ENCODE data around the gene DAZAP1. TPM values are rescaled to one million over a fixed set of nuclear protein-coding genes. Genes with fewer than 3 reads are reported as not detected.
"Not testable (repeated sequence)": the region's sequence is repeated elsewhere in the genome, so short reads cannot be mapped to it uniquely, and the experiment has no call there.

Gene DAZAP1
- polyA plus RNA-seq, 3 donors, result 69.2 to 70.7 (median 69.7) TPM

- no peak for DNase-seq (ENCODE audit: low read depth in 3 of 3, low spot score in 2 of 3)
Measured at GRCh38 chr19:1469255-1470054, 62.1 kb downstream of the DAZAP1 start.

GRCh38 chr19:1470055-1470304, 62.6 kb downstream of the DAZAP1 start:
- no peak for DNase-seq (ENCODE audit: low read depth in 3 of 3, low spot score in 2 of 3)

DNA sequence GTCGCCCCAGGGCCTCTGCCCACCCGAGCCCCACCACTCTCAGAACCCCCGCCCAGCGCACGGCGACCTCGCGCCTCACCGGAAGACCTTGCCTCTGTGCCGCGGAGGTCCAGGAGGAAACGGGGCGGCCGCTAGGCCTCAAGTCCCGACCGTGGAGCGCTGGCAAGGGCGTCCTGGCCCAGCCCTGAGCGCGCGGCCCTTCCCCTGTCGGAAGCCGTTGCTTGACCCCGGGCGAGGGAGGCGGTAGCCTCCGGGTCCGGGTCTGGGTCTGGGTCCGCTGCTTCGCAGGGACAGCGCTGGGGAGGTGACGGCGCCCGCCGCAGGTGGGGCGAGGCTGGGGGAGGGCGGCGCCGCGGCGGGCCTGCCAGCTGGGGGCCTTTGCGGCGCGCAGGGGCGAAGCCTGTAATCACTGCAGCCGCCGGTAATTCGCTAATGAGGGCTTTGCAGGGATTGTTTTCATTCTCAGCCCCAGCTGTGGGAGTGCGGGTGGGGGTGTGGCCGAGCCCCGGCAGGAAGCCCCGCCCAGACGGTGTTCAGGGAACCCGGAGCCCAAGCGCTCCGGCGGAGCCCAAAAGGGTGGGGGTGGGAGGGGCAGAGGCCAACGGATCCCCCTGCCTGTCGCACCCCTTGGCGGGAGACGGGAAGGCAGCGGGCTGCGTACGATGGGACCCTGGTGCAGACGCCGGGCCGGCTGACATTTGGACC, 63.1 kb downstream of the DAZAP1 start:
- DNase-seq (ENCODE audit: low read depth in 3 of 3, low spot score in 2 of 3), result no peak

DNA sequence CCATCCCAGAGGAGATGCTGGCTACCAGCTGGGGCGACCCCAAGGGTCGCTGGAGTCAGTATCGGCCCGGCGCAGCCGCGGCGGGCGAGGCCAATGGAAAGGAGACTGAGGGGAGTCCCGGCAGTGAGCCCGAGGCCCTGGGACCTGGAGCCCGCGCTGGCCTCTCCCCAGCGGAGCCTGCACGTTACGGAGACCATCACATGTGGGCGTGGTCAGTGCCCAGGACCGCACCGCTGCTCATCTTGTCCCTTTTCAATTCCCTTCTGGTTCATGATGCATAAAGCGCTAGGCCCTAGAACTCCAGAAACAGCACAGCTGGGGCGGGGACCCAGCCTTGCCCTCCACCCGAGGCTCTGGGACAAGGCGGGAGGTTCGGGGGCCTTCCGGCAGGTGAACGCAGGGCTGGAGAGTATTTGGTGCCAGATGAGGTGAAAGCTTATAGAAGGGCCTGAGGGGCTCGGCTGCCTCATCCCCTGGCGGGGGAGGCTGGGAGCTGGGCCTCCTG, 63.7 kb downstream of the DAZAP1 start:
- DNase-seq (ENCODE audit: low read depth in 3 of 3, low spot score in 2 of 3), result no peak

DNA sequence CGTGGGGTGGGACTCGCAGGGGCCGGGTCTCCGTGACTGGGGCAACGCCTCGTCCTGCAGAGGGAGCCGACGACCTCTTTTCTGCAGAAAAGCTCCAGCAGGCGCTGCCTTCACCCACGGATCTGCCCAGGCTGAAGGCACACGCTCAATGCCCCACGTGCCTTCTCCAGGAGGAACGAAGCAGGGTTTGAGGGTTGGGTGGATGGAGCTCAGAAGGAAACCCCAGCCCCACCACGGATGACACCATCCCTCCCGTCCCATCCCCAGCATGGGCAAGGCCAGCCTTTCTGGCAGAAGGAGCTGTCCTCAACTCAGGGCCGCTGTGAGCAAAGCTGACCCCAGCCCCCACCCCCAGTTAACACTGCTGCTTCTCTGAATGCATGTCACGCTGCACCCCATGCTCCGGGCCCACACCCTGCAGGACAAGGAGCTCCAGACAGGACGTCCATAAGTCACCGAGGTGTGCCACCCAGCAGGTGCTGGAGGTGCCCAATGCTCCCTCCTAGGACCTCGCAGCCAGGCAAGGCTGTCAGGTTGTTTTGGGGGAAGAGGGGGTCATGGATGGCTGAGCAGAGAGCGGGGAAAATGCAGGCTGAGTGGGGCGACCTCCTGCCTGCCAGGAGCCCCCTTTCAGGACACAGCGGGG, 64.3 kb downstream of the DAZAP1 start:
- DNase-seq (ENCODE audit: low read depth in 3 of 3, low spot score in 2 of 3), result no peak

DNA sequence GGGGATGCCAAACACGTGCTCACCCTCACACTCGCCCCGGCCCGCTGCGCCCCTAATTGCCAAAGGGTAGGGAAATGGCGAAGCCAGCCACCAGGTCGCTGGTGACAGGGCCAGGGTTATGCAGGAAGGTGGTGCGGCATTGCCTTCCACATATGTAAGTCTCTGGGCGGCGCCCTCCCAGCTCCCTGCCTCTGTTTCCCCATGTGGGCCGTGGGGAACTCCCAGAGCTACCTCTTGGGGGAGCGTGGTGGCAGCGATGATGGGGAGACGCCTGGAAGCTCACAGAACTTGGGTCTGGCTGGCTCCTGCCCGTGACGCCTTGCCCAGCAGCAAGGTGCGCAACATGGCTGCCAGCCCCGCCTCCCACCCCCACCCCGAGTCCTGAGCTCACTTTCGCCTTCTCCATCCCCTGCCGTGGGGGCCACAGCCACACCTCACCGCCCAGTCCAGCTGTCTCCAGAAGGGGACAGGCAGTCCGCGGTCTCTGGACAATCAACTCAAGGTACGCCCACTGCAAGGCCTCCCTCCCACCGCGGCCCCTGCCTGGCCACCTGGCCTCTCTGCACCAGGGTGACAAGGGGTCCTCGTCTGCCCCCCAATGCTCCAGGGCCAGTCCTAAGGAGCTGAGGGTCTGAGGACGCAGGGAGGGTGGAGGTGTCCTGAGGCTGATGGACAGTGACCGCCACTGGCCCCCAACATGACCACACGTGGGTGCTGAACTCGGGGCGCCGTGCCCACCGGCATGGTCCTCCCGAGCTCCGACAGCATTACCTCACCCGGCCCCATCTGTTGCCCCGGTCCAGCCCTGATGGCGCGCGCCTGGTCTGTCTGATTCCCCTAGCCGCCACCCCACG, 65.1 kb downstream of the DAZAP1 start:
- DNase-seq (ENCODE audit: low read depth in 3 of 3, low spot score in 2 of 3), result no peak

- DNase-seq (ENCODE audit: low read depth in 3 of 3, low spot score in 2 of 3), result no peak
Measured at GRCh38 chr19:1473085-1473851, 65.9 kb downstream of the DAZAP1 start.

GRCh38 chr19:1474011-1474764, 66.8 kb downstream of the DAZAP1 start:
- DNase-seq (ENCODE audit: low read depth in 3 of 3, low spot score in 2 of 3), result no peak

- DNase-seq (ENCODE audit: low read depth in 3 of 3, low spot score in 2 of 3), result no peak
Measured at GRCh38 chr19:1474765-1475351, 67.5 kb downstream of the DAZAP1 start.

- DNase-seq (ENCODE audit: low read depth in 3 of 3, low spot score in 2 of 3), result no peak
Measured at GRCh38 chr19:1475751-1476437, 68.5 kb downstream of the DAZAP1 start.

DNA sequence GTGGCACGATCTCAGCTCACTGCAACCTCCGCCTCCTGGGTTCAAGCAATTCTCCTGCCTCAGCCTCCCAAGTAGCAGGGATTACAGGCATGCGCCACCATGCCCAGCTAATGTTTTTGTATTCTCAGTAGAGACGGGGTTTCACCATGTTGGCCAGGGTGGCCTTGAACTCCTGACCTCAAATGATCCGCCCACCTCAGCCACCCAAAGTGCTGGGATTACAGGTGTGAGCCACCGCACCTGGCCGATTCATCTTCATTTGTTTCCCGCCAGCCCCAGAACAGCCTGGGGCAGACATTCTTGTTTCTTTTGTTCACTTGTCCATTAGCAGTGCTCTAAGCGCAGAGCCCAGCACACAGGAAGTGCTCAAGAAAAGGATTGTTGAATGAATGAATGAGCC, 69.7 kb downstream of the DAZAP1 start:
- DNase-seq (ENCODE audit: low read depth in 3 of 3, low spot score in 2 of 3), result not testable (repeated sequence)

DNA sequence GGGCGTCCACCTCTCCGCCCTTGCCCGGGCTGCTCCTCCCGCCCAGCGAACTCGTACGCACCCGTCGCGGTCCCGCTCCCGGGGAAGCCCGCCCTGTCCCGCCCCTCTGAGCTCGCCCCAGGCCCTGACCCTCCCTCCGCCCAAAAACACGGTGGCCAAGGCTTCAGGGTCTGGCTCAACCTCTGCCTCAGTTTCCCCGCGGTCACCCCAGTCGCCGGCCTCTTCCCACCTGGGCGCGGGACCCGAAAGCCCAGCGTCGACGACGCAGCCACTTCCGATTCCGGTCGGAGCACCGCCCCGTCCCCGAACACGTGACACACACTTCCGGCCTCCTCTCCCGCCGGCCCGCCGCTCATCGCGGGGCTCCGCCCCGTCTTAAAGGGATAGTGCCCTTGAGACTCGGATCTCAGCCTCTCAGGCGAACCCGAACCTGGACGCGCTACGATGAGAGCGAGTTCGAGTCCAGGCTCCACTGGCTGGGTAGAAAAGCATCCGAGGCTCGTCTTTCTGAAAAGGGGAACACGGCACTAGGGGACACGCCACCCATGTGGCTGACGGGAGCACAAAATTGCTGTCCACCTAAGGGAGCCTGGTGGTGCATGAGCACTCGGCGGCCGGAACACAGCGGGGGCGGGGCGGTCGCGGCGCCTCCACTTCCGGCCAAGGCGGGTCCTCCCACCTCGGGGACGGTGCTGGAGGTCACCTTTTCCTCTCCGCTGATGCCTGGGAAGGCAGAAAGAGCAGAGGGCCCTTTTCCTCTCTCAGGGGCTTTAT, 71.7 kb downstream of the DAZAP1 start, which contains the start of gene C19orf25:
TSS of gene C19orf25 (minus strand) at position 282 of the 774 bp plus-strand sequence. CDS start 312 bp downstream, outside the sequence.
- peak; percentile 79 to 89 (median 86) for DNase-seq (ENCODE audit: low read depth in 3 of 3, low spot score in 2 of 3)

- DNase-seq (ENCODE audit: low read depth in 3 of 3, low spot score in 2 of 3), result no peak
Measured at GRCh38 chr19:1481224-1481892, 74.0 kb downstream of the DAZAP1 start.

DNA sequence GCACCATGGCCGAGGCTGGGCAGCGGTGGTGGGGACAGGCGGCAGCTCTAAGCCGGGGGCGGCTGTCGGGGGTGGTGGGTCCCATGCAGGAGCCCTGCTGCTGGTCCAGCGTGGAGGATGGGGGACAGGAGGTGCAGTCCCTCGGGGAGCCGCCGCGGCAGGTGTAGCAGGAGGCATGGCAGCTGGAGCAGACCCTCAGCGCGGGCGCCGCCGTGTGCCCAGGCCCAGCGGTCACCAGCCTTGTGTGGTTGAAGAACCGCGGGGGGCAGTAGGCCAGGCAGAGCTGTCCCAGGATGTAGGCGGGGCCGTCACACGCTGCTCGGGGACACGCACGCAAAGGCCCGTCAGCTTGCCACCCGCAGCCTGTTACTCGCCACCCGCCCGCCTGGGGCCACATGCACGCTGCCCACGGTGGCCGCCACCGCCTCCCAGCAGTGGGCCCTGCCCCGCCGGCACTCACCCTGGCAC, 74.5 kb downstream of the DAZAP1 start:
- no peak for DNase-seq (ENCODE audit: low read depth in 3 of 3, low spot score in 2 of 3)

- DNase-seq (ENCODE audit: low read depth in 3 of 3, low spot score in 2 of 3), result no peak
Measured at GRCh38 chr19:1482361-1483130, 75.2 kb downstream of the DAZAP1 start.

Measured in right renal cortex interstitium (tissue), 3 donors.